ENCODE measurements around the gene SRGAP1.

DNA sequence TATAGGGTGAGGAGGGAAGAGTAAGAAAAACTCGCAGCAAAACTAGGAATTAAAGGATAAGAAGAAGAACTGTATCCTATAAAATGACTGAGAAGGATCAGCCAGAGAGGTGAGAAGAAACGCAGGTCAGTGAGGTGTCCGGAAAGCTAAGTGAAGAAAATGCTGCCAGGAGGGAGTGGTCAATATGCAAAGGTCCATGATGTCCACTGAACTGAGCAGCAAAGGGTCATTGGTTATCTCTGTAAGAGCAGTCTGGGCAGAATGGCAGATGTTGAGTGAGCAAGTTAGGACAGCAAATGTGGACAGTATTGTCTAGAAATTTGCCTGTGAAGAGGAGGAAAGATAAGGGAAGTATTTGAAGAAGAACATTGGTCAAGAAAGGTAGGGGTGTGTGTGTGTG lies 155.4 kb downstream of the SRGAP1 start:
- TF ChIP-seq CTCF (IDR thresholded peaks at IDR 0.05; ENCODE audit: poor library complexity, severe bottlenecking) (no peak), POLR2AphosphoS5 (IDR thresholded peaks at IDR 0.05) (no peak)

All from neural cell (in vitro differentiated cells).